Measurements from ENCODE around the gene ZNF618.
"Not testable (repeated sequence)": the region's sequence is repeated elsewhere in the genome, so short reads cannot be mapped to it uniquely, and the experiment has no call there.

ZNF618 gene

DNA sequence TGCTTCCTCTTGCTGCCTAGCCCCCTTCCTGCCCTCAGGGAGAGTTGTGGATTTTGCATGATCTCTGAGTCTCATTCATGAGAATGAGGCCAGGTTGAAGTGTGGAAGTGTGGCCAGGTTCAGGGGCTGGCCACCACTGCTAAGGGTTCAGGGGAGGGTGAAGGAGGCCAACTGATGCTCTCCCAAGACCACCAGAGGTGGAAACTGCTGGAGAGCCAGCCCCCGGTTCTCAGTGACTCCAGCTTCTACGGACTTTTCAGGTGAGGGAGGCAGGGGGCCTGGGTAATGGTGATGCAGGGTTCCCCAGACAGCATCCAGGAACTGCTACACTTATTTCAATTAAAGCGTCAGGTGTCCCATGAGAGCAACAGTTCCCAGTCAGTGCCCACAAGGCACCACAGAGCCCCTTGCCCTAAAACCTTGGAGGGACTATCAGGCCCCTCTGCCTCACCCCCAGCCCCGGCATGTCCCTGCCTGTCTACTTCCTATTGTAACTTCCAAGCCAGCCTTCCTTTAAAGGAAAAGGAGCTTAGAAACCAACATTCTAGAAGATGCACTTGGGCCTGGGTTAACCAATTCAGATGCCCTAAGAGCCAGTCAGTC is 151.9 kb downstream of the ZNF618 start:
- no peak for DNase-seq

DNA sequence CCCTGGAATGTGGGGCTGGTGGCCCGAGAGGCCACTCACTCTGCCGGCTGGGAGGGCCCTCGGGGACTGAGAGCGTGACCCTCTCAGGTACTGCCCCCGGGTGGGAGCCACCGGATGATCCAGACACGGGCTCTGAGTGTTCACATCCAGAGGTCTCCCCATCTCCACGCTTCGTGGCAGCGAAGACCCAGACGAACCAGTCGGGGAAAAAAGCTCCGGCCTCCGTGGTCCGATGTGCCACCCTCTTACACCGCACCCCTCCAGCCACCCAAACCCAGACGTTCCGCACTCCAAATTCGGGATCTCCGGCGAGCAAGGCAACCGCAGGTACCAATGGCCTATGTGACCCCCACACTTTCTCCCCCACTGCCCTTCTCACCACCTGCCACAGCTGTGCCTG is 152.5 kb downstream of the ZNF618 start:
- DNase-seq: no peak

DNA sequence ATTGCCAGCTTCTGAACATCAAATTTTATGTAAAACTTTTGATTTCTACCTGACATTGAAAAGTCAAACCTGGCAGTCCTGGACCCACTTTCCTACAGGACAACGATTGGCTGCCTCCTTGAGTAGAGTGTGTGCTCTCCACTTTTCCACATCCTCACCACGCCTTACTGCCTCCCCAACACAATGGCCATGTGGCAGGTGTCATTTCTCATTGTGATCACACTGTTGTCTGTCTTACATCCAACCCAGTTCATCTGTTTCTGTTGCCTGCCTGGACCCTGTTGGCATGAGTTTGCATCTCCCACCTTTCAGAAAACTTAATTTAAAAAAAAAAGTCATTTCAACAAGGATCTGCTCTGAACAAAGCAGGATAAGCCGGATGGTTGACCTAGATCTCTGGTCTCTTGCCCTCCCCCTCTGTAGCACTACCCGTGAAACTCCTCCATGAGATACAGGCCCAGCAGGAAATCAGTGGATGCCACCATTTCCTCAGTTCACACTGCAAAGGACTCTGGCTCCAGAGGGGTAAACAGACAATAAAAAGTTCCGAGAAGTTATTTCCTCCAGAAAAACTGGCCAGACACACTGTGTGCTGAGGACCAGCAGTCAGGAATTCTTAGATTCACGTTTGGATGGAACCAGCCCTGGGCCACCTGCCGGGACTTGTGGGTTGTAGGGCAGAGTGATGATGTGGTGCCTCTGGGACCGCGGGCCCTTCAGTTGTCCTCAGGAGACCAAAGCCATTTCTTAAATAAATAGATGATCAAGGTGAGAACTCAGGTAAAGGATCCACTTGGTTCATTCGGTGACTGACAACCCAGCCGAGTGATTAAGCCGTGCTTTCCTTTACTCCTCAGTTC is 153.4 kb downstream of the ZNF618 start:
- no peak for DNase-seq

DNA sequence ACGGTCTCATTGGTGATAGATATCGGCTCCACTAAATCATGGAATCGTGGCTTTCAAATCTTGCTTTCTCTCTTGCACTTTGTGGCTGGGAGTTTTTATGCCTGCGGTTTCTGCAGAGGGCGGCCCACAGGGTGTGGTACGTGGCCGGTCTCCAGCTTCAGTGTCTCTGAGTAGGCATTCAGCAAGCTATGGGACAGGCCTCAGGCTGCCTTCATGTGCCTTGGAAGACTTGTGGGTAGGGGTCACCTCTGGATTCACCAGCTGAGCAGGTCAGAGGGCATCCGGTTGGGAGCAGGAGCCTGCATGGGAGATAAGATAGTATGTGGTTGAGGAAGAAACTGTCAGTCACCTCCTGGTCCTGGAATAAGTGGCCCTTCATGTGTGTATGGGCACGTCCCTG is 154.3 kb downstream of the ZNF618 start:
- peak; percentile 35 for DNase-seq

DNA sequence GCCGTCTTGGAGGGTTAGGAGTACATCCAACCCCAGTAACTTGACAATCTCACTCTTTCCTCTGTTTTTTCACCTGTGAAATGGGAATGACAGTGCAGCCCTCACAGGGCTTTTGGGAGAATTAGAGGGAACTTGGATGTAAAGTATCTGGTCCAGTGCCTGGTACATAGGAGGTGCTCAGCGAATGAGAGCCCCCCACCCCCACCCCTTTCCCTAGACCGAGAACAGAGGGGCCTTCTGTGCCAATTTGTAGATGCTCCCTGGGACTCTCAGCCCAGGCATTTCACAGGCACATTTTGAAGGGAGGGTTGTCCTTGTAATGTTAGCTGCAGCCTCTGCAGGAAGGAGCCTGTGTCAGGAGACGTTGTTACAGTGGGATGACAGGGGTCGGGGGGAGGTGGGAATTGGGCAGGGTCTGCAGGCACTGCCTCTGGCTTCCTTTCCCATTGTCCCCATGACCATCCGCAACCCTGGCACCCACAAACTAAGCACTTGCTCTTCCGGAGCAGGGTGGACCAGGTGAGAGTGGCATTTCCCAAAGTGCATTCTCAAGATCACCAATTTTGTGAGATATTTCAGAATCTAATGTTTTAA is 155.0 kb downstream of the ZNF618 start:
- DNase-seq: no peak

DNA sequence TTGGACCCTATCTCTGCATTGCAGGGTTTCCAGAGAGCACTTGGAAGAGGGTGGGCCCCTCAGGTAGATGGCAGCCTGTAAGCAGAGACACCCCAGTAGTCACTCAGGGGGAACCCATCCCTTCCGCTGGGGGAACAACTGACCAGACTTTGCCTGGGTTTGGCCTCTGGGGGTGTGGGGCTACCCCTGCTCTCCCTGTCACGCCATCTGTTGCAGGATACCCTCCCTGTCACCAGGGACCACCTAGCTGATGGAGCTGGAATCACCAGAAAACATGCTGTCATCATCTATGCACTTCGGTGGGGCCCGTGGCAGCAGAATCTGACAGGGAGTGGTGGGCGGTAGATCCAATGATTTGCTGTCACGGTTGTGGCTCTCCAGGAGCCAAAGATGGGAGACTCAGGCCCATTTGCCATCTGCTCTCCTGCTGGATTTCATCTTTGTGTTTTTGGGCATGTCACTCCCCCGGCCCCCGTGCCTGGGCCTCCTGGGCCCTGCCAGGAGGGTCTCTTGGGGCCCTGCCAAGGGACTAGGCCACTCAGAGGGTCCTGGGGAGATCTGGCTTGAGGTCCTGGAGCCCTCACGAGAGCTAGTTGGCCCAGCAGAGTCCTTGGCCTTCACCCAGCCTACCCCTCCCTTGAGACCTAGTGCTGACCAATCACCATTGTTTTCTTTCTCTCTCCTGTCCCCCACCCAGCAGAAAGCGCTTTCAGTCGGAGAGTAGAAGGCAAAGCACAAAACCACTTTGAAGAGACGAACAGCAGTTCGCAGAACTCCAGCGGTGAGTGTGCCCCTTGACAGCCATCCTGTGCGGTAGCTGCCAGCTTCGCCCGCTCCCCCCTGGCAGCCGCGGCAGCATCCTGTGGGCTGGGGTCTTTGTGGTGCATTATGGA is 156.1 kb downstream of the ZNF618 start:
- DNase-seq: no peak

DNA sequence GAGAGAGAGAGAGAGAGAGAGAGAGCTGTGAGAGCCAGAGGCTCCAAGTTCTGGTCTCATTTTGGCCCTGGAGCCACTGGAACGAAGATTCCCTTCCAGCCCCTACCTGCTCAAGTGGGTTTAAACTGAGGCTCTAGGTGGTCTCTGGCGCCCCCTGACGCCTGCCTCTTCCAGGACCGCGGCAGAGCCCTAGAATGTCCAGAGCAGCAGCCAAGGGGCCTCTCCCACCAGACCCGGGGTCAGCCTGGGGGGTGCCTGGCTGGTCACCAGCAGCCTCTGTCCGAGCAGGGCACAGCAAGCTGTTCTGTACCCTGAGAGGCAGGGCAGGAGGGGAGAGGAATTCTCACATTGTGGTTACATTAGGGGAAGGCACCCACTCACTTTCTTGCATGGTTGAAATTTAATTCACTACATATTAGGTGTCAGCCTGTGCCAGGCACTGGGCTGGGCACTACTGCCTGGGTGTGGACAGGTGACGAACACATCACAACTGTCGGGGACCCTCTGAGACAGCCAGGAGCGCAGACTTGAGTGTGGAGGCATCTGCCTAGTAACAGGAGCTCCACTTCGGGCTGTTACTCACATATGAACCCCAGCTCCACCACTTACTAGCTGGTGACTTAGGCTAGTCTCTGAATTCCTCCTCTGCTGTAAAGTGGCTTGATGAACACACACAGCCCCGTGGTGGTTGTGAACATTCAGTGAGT is 157.4 kb downstream of the ZNF618 start:
- DNase-seq: peak; percentile 47

DNA sequence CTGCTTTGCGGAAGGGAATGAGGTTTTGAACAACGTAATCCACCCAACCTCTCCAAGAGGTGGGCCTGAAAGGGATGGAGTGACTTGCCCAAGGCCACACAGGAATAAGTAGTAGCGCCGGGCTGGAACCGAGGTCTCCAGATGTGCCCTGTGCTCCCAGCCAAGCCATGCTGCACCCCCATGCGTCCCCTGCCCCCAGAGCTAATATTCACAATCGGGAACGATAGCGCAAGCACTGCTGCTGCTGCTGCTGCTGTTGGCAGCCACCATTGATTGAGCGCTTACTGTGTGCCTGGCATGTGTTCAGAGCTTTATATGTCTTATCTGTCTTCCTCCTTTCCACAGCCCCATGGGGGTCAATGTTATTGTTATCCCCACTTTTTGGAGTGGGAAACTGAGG is 158.1 kb downstream of the ZNF618 start:
- no peak for DNase-seq

DNA sequence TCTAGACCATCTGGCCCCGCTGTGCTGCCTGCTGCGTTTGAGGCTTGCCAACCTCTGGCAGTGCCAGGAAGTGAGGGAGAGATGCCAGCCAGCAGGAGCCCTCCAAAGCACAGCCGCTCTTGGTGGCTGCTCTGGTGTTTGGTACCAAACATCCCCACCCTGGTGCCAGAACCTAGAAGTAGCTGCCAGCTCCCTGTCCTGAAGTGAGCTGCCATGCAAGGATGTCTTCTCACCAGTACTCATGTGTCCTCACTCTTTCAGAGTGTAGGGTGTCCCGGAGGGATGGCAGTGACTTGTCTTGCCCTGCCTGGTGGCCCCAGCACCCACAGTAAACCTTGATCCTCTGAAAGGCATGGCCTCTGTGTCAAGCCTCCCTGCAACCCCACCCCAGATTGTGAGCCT is 158.6 kb downstream of the ZNF618 start:
- DNase-seq: no peak

DNA sequence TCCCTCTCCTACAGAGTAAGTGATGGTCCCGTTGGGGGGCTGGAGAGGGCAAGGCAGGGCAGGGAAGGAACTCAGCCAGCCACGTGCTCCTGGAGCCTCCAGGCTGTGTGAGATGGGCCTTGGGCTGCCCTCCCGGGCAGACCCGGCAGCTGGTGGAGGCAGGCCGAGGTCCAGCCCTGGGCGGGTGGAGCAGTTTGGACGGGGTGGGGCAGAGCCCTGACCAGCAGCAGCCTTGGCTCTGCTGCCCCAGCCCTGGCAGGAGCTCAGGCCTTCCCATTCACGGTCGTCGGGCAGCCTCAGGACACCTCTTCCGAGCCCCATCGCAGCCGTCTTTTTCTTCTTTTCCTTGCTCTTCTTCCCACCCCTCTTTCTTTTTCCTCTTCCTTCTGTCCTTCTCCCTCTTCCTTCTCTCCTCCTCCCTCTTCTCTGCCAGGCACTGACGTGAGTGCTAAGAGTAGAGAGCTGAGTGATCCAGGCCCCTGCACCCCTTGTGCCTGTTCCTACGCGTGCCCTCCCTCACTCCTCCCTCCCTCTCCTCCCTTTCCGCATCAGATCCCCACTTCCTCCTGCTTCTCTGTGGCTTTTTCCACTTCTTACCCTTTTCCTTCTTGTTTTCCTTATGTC is 159.2 kb downstream of the ZNF618 start:
- DNase-seq: no peak

DNA sequence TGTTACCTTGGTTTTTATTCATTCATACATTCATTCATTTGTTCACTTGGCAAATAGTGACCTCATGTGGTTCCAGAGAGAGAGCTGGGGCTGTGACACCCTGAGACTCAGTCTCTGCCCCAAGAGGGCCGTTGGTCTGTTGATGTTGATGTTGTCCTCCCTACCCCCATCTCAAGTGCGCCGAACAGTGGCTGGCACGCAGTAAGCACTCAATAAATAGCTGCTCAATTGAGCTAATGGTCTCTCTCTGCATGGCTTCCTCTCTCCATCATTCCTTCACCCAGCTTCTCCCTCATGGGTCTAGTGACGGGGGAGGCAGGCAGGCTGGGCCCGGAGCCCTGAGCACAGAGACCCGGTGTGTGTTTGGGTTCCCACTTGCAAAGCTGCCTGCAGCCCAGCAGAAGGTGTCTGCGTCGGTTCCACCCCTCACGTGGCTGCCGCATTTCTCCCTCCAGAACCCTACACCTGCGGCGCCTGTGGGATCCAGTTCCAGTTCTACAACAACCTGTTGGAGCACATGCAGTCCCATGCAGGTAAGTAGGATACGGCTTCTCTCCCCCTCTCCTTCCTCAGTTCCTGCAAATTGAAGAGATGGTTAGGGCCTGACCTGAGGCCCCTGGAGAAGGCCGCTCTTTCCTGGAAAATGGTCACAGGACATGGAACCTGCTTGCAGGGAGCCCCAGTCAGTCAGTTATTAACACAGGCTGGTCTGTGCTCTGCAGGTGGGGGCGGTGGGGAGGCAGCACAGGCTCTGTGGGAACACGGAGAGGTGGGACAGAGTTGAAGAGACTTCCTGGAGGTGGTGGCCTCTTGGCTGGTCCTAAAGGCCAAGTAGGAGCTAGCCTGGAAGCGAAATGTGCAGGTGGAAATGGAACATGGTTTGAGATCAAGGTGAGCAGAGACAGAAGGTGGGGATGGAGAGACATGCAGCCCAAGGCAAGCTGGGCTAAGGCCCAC is 160.0 kb downstream of the ZNF618 start:
- no peak for DNase-seq

DNA sequence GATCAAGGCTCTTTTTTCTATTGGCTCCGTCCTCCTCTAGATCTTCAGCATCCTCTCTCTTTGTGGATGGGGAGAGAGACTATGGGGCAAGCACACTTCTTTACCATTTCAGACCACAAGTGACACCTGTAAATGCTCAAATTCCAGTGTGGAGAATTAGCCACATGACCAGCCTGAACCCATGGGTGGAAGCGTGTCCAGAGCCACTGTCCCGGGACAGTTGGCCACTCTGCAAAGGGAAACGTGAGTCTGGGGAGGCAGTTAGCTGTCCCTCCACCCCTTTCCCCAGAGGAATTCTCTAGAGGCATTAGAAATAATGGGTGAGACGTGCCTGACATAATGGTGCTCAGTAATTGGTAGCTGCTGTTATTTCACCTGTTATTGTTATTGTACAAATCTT is 161.1 kb downstream of the ZNF618 start:
- DNase-seq: no peak

DNA sequence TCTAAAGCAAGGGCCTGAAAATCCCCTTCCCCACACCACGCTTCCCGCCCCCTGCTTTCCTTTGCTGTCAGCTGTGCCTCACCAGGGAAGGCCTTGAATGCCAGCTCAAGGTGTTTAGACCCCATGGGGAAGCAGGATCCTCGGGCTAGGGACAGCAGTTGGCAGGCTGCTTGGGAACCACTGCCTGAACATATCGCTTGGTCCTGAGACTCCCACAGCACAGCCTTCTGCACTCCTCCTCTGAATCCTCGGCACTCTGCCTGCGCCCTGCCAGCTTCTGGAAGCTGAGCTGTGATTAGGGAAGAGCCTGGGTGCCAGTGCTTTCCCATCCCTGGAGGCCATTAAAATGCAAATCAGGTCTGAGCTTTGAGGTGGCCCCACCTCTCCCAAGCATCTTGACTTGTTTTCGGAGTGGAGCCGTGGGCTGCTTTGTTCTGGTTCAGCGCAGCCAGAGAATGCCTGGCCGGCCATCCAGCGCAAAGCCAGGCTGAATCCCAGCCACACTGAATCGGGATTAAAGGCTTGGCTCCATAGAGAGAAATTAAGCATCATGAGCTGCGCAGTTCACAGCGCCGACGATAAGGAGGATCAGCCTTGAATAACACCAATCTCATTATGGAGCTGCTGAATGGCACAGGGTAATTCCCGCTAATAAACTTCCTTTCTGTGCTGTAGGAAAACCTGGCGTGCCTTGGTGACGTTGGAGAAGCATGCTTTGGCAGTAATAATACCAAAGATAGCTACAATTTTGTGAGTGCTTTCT is 162.0 kb downstream of the ZNF618 start:
- no peak for DNase-seq

DNA sequence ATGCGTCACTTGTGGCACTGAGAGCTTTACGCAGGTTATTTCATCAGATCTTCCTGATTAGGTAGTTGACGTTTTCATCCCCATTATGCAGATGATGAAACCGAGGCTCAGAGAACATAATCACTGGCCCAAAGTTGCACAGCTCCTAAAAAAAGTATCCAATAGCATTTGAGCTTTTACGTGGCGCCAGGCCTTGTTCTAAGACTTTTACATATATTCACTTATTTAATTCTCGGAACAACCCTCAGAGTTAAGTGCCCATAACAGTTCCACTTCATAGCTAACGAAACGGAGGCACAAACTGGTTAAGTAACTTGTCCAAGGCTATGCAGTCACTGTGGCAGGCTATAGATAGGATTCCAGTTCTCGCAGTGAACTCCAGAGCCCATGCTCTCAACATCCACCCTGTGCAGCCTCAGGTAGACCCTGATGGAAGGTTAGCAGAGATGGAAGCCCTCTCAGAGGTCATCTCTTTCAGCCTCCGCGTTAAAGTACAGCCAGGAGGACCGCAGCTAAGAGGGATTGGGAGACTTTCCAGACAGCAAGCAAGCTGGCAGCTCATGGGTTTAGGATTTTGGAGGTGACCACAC is 162.7 kb downstream of the ZNF618 start:
- DNase-seq: no peak

DNA sequence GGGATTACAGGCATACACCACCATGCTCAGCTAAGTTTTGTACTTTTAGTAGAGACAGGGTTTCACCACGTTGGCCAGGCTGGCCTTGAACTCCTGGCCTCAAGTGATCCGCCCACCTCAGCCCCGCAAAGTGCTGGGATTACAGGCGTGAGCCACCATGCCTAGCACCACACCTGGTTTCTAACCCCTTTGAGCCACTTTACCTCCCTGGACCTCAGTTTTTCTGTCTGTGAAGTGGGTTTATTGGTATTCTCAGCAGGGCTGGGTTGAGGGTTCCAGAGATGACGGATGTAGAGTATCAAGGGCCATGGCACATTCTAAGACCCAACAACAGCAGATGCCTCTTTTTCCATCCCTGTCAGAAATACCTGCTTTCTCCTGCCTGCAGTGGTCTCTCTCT is 163.4 kb downstream of the ZNF618 start:
- DNase-seq: no peak

DNA sequence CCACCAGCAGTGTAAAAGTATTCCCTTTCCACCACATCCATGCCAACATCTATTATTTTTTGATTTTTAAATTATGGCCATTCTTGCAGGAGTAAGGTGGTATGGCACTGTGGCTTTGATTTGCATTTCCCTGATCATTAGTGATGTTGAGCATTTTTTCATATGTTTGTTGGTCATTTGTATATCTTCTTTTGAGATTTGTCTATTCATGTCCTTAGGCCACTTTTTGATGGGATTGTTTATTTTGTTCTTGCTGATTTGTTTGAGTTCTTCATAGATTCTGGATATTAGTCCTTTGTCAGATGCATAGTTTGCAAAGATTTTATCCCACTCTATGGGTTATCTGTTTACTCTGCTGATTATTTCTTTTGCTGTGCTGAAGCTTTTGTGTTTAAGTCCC is 167.6 kb downstream of the ZNF618 start:
- DNase-seq: not testable (repeated sequence)

DNA sequence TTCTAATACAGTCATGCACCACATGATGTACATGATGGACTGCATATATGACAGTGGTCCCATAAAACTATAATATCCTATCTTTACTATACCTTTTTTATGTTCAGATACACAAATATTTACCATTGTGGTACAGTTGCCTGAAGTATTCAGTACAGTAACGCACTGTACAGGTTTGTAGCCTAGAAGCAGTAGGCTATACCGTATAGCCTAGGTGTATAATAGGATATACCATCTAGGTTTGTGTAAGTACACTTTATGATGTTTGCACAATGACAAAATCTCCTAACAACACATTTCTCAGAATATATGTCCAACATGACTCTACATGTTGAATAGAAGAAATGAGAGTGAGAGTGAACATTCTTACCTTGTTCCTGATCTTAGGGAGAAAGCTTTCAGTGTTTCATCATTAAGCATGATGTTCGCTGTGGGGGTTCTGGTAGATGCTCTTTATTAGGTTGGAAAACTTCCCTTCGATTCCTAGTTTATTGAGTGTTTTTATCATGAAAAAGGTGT is 170.2 kb downstream of the ZNF618 start:
- no peak for DNase-seq

DNA sequence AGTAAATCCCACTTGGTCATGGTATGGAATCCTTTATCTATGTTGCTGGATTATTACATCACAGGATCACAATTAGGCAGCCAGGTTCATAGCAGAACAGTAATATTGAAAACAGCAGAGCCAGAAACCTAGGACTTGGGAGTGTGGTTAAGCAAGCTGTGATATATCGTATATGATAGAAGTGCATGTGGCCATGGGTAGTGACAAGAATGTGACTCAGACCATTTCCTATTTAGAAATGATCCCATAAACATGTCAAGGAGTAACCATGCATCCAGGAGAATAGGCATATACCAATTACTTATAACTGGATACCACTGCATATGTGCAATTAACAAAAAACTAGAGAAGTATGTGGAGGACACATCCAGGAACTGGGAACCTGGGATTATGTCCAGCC is 170.8 kb downstream of the ZNF618 start:
- no peak for DNase-seq

DNA sequence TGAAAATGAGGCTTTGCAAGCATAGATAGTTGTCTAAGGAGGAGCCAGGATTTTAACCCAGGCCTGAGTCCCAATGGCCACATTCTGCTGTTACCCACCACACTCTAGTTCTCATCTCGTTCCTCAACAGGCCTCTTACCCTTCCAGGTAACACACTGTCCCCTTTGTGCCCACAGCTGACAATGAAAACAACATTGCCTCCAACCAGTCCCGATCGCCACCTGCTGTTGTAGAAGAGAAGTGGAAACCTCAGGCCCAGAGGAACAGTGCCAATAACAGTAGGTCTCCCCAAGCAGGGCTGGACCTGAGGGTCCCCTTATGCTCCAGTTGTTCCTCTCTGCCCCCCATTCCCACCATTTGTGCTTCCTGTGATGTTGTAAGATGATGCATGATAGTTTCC is 171.6 kb downstream of the ZNF618 start:
- peak; percentile 45 for DNase-seq
